CD14-positive monocyte (primary cell): ENCODE measurements around the gene DMBX1. TPM values are rescaled to one million over a fixed set of nuclear protein-coding genes. Genes with fewer than 3 reads are reported as not detected.

Experiments
- DNase-seq, 3 donors: peaks; one replicate each; pipeline ENCODE4 v3.0.0-alpha.2; 2011 to 2022
- H2AFZ ChIP-seq: 2 replicates; pipeline ENCODE4 v1.6.0; 2012; ENCODE audit warnings: mild to moderate bottlenecking, low read depth, low read length, inconsistent platforms; ENCODE audit not compliant: insufficient read depth, poor library complexity, severe bottlenecking
- H3K27ac ChIP-seq, 2 donors: 1 replicate in 1 of 2; 2 replicates in 1 of 2; pipeline ENCODE4 v1.5.1; 2012 to 2013; ENCODE audit warnings: low read length in 2 of 2, control low read depth in 1 of 2, inconsistent platforms in 1 of 2, low read depth in 1 of 2, mild to moderate bottlenecking in 1 of 2
- H3K27me3 ChIP-seq, 2 donors: one replicate each; pipeline versions ENCODE4 v1.6.0 to v1.6.1; 2011 to 2013; ENCODE audit warnings: low read length in 2 of 2; ENCODE audit not compliant: control insufficient read depth in 2 of 2, insufficient read depth in 2 of 2
- H3K36me3 ChIP-seq, 2 donors: replicated peaks in 1 of 2; 1 replicate in 1 of 2; 2 replicates in 1 of 2; pipeline versions ENCODE4 v1.5.1 to v1.6.1; 2012 to 2013; ENCODE audit warnings: low read length in 2 of 2, control low read depth in 1 of 2, inconsistent platforms in 1 of 2, mild to moderate bottlenecking in 1 of 2; ENCODE audit not compliant: insufficient read depth in 2 of 2, control insufficient read depth in 1 of 2
- H3K4me1 ChIP-seq, 2 donors: 1 replicate in 1 of 2; 2 replicates in 1 of 2; pipeline versions ENCODE4 v1.5.1 to v1.6.1; 2012 to 2013; ENCODE audit warnings: low read length in 2 of 2, control low read depth in 1 of 2, inconsistent platforms in 1 of 2, mild to moderate bottlenecking in 1 of 2, moderate library complexity in 1 of 2; ENCODE audit not compliant: insufficient read depth in 2 of 2, control insufficient read depth in 1 of 2
- H3K4me2 ChIP-seq: replicated peaks from 2 replicates; pipeline ENCODE3; 2012; ENCODE audit warnings: low read length, moderate library complexity, mild to moderate bottlenecking; ENCODE audit not compliant: poor library complexity, severe bottlenecking; ENCODE audit errors: extremely low read depth
- H3K4me3 ChIP-seq, 3 experiments: fragments of 200-600 bp in 1 of 3; sonication (generic) in 1 of 3; replicated peaks in 1 of 3; 1 replicate in 2 of 3; 2 replicates in 1 of 3; pipeline ENCODE4 v1.5.1; 2011 to 2013; ENCODE audit warnings: low read length in 3 of 3, mild to moderate bottlenecking in 3 of 3, control low read depth in 2 of 3, low read depth in 2 of 3, inconsistent platforms in 1 of 3, moderate library complexity in 1 of 3
- H3K79me2 ChIP-seq: 2 replicates; pipeline ENCODE4 v1.6.0; 2012; ENCODE audit warnings: mild to moderate bottlenecking, control low read depth, inconsistent platforms, low read length, moderate library complexity; ENCODE audit not compliant: insufficient read depth
- H3K9ac ChIP-seq: 2 replicates; pipeline ENCODE4 v1.6.0; 2017; ENCODE audit warnings: low read length, mild to moderate bottlenecking; ENCODE audit not compliant: insufficient read depth, poor library complexity, severe bottlenecking
- H3K9me3 ChIP-seq, 2 donors: replicated peaks in 1 of 2; 1 replicate in 1 of 2; 2 replicates in 1 of 2; pipeline versions ENCODE4 v1.5.1 to v1.6.1; 2012 to 2013; ENCODE audit warnings: low read length in 2 of 2, control low read depth in 1 of 2; ENCODE audit not compliant: control insufficient read depth in 1 of 2, insufficient read depth in 1 of 2
- H4K20me1 ChIP-seq: 2 replicates; pipeline ENCODE4 v1.6.0; 2012; ENCODE audit warnings: mild to moderate bottlenecking, low read length, control low read depth, moderate library complexity; ENCODE audit not compliant: insufficient read depth
- H3K27ac Mint-ChIP-seq, 7 donors: one replicate each; pipeline ENCODE4 v1.8.0; 2020; ENCODE audit warnings: mild to moderate bottlenecking in 7 of 7, mixed read lengths in 7 of 7, moderate library complexity in 6 of 7, inconsistent platforms in 2 of 7
- H3K27me3 Mint-ChIP-seq, 3 donors: one replicate each; pipeline ENCODE4 v1.8.0; 2021 to 2022; ENCODE audit warnings: low read depth in 3 of 3, mild to moderate bottlenecking in 3 of 3, mixed read lengths in 3 of 3, moderate library complexity in 3 of 3, inconsistent platforms in 1 of 3
- H3K36me3 Mint-ChIP-seq, 2 donors: one replicate each; pipeline ENCODE4 v1.8.0; 2020; ENCODE audit warnings: mixed read lengths in 2 of 2, inconsistent platforms in 1 of 2, mild to moderate bottlenecking in 1 of 2
- H3K4me1 Mint-ChIP-seq: one replicate; pipeline ENCODE4 v1.8.0; 2020; ENCODE audit warnings: mild to moderate bottlenecking, mixed read lengths
- H3K4me3 Mint-ChIP-seq, 2 donors: one replicate each; pipeline ENCODE4 v1.8.0; 2020; ENCODE audit warnings: mild to moderate bottlenecking in 2 of 2, mixed read lengths in 2 of 2, moderate library complexity in 1 of 2
- H3K9me3 Mint-ChIP-seq, 7 donors: one replicate each; pipeline ENCODE4 v1.8.0; 2020 to 2022; ENCODE audit warnings: mixed read lengths in 7 of 7, mild to moderate bottlenecking in 6 of 7, moderate library complexity in 6 of 7, inconsistent platforms in 2 of 7
- WGBS: methylation state at CpG from one replicate; pipeline ENCODE4 v1.1.5; 2013; ENCODE audit warnings: missing lambda C conversion rate; ENCODE audit not compliant: insufficient coverage; 5-methylcytosine and 5-hydroxymethylcytosine counted together
- intact Hi-C, 2 donors: fragments of 100-400 bp; cut with micrococcal nuclease; formaldehyde crosslinking; loops; one replicate each; pipeline versions ENCODE4 v1.15.0 to v1.15.1; 2023
- polyA plus RNA-seq, 3 donors: library from polyadenylated mRNA; depleted of rRNA in 1 of 3; unstranded in 2 of 3; stranded (reverse) in 1 of 3; fragments of 300-500 nt in 2 of 3; fragments of >200 nt in 1 of 3; fragmentation: Illumina TruSeq in 2 of 3; gene quantifications; 1 replicate in 2 of 3; 2 replicates in 1 of 3; pipeline ENCODE4 v1.2.3, GENCODE V29; 2012 to 2021
- TF ChIP-seq, protein P1 (sequence below): fragments of 200-600 bp; IDR thresholded peaks from one replicate; pipeline ENCODE4 v1.8.0; 2022; ENCODE audit warnings: antibody characterized with exemption, mild to moderate bottlenecking

Gene DMBX1
- polyA plus RNA-seq, 3 donors, result not detected

DNA sequence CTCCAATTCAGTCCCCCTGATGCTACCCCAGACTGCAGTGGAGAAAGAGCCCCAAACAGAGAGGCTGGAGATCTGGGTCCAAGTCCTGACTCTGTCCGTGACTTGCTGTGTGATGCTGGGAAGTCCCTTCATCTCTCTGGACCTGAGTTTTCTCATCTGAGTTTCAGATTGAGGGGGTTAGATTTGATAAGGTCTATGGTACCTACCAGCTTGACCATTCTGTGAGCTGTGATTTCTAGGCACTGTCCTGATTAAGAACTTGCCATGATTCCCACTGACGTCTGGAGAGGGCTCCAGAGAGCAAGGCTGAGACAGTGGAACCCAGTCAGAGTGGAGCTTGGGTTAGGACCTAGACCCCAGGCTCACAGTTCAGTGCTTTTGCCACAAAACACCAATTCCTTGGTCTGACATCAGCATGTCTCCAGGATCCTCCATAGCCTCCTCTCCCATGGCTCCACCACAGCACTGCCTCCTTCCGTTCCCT is 43.8 kb upstream of the DMBX1 start:
- peaks cover 0 to 17% of the 10 kb centered on the region in 2 donors for H3K9me3 ChIP-seq
- H3K27ac ChIP-seq, result no peak overlapping the region
- no peak for DNase-seq
- Mint-ChIP-seq H3K4me3 (peak overlapping the region in 1 of 2 donors; percentile 83), H3K4me1 (peaks cover 31% of the 10 kb centered on the region), H3K27me3 (peaks cover 42 to 62% (median 54%) of the 10 kb centered on the region in 3 donors), H3K9me3 (peaks cover 0 to 14% (median 5%) of the 10 kb centered on the region in 7 donors), H3K36me3 (peaks cover 4 to 9% of the 10 kb centered on the region in 2 donors), H3K27ac (no peak overlapping the region)
- TF ChIP-seq, protein P1, sequence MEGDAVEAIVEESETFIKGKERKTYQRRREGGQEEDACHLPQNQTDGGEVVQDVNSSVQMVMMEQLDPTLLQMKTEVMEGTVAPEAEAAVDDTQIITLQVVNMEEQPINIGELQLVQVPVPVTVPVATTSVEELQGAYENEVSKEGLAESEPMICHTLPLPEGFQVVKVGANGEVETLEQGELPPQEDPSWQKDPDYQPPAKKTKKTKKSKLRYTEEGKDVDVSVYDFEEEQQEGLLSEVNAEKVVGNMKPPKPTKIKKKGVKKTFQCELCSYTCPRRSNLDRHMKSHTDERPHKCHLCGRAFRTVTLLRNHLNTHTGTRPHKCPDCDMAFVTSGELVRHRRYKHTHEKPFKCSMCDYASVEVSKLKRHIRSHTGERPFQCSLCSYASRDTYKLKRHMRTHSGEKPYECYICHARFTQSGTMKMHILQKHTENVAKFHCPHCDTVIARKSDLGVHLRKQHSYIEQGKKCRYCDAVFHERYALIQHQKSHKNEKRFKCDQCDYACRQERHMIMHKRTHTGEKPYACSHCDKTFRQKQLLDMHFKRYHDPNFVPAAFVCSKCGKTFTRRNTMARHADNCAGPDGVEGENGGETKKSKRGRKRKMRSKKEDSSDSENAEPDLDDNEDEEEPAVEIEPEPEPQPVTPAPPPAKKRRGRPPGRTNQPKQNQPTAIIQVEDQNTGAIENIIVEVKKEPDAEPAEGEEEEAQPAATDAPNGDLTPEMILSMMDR, result no peak
- no peak overlapping the region for H3K9ac ChIP-seq
- H2AFZ ChIP-seq, result no peak overlapping the region
- peaks cover 22 to 26% of the 10 kb centered on the region in 2 donors for H3K4me1 ChIP-seq
- intact Hi-C loops, result loop anchor here (2.0 kb wide), 2 partner anchors 81 to 83 kb away; no protein-coding TSS in a partner anchor
- H3K4me3 ChIP-seq, result no peak overlapping the region
- WGBS, result 71% methylated on average over 2 of the region's 3 CpGs
- no peaks in the 10 kb centered on the region for H3K36me3 ChIP-seq
- no peaks in the 10 kb centered on the region for H3K79me2 ChIP-seq
- no peaks in the 10 kb centered on the region for H4K20me1 ChIP-seq
- H3K27me3 ChIP-seq, result peaks cover 37 to 46% of the 10 kb centered on the region in 2 donors
- H3K4me2 ChIP-seq, result no peak overlapping the region

DNA sequence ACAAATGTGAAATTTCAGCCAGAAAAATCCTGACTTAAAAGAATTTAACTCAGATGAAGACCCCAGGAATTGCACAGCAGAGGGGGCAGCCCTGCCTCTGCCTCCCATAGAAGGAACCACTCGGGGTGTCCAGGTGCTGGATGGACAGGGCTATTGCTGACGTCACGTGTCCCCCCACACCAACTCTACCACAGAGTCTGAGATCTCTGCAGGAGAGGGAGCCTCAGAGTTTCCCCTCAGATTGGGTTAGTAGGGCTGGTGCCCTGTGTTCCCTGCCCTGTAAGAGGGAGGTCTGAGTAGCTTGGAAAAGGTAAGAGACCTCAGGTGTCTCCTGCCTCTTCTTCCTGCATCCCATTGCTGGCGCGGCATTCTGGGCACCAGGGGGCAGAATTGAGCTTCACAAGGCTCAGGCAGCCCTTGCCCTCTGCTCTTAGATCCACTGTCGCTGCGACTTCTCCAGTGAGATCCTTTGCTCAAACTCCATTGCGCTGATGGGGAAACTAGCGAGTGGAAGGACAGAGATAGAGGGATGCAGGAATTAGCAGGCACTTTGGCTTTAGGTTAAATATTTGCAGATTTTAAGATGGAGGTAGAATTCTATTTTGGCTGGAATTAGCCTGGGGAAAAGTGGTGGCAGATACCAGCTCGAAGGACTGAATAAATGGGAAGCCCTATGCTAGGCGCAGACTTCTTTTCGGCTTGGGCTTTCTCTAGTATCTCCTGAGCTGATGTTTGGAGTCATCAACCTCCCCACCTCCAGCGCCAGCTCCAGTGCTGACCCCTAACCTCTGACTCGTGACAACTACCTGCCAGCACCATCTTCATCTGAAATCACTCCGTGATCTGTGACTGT is 42.8 kb upstream of the DMBX1 start:
- H3K4me2 ChIP-seq, result no peak overlapping the region
- H3K27ac ChIP-seq, result no peak overlapping the region
- H3K27me3 Mint-ChIP-seq, result peaks cover 50 to 69% (median 64%) of the 10 kb centered on the region in 3 donors
- DNase-seq, result peak; percentile 46 to 61 (median 56)
- intact Hi-C loops, result loop anchor here in 1 of 2 donors (2.0 kb wide), 1 partner anchor 80 kb away; no protein-coding TSS in a partner anchor
- TF ChIP-seq, protein P1, result peak; percentile 88
- H3K79me2 ChIP-seq, result no peaks in the 10 kb centered on the region
- H4K20me1 ChIP-seq, result no peaks in the 10 kb centered on the region
- H3K4me1 Mint-ChIP-seq, result peaks cover 31% of the 10 kb centered on the region
- H2AFZ ChIP-seq, result no peak overlapping the region
- H3K27ac Mint-ChIP-seq, result no peak overlapping the region
- H3K4me3 ChIP-seq, result no peak overlapping the region
- peaks cover 0 to 17% of the 10 kb centered on the region in 2 donors for H3K9me3 ChIP-seq
- 10% methylated on average over 5 of the region's 15 CpGs for WGBS
- peaks cover 4 to 9% of the 10 kb centered on the region in 2 donors for H3K36me3 Mint-ChIP-seq
- no peak overlapping the region for H3K9ac ChIP-seq
- peaks cover 42 to 55% of the 10 kb centered on the region in 2 donors for H3K27me3 ChIP-seq
- H3K4me1 ChIP-seq, result peaks cover 22 to 26% of the 10 kb centered on the region in 2 donors
- H3K4me3 Mint-ChIP-seq, result peak overlapping the region in 1 of 2 donors; percentile 83
- no peaks in the 10 kb centered on the region for H3K36me3 ChIP-seq
- H3K9me3 Mint-ChIP-seq, result peaks cover 0 to 14% (median 5%) of the 10 kb centered on the region in 7 donors
